Renal cortical epithelial cell (primary cell): ENCODE results near the gene KCNK7. TPM values are rescaled to one million over a fixed set of nuclear protein-coding genes. Genes with fewer than 3 reads are reported as not detected.

Experiments used
- DNase-seq: peaks from one replicate; pipeline ENCODE4 v3.0.0-alpha.2; 2011; ENCODE audit warnings: low read depth
- total RNA-seq: library from RNA; depleted of rRNA; stranded (reverse); fragments of >200 nt; gene quantifications from 2 replicates; pipeline ENCODE4 v1.2.3, GENCODE V29; 2014

KCNK7 gene
- total RNA-seq, 1 donor from 2014 or later, result 0.20 TPM

DNA sequence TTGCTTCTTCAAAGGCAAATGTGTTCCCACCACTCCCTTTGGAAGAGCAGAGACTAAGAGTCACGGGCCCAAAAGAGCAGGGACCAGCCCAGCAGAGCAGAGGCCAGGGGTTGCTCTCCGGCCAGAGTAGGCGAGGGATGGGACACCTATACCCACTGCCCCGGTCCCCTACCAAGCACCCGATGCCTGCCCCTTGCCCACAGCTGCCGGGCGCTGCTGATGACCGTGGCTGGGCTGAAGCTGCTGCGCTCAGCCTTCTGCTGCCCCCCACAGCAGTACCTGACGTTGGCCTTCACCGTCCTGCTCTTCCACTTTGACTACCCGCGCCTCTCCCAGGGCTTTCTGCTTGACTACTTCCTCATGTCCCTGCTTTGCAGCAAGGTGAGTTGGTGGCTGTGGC lies 31.6 kb upstream of the KCNK7 start:
- DNase-seq, result no peak

DNA sequence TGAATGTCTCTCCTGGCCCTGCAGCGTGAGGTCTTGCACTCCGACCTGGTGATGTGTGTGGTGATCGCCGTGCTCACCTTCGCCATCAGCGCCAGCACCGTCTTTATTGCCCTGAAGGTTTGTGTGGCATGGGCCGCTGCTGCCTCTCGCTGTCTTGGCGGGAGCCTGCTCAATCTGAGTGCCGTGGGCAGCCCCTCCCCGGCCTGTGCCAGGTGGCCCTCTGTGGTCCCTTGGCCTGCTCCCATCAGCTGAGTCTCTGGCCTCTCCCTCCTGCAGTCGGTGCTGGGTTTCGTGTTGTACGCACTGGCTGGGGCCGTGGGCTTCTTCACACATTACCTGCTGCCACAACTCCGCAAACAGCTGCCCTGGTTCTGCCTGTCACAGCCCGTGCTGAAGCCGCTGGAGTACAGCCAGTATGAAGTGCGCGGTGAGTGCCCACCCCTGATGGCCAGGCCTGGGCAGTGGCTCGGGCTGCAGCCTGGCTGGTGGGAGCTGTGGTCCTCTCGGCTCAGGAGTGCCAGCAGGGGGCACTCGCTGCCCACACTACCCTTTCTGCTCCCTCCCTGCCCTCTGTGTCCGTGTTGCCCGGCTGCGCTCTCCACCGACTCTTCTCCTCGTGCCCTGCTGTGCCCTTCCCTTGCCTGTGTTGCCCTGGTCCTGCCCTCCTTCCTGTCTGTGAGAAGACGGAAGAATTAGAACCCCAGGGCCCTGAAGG lies 30.2 kb upstream of the KCNK7 start:
- peak; percentile 14 for DNase-seq

DNA sequence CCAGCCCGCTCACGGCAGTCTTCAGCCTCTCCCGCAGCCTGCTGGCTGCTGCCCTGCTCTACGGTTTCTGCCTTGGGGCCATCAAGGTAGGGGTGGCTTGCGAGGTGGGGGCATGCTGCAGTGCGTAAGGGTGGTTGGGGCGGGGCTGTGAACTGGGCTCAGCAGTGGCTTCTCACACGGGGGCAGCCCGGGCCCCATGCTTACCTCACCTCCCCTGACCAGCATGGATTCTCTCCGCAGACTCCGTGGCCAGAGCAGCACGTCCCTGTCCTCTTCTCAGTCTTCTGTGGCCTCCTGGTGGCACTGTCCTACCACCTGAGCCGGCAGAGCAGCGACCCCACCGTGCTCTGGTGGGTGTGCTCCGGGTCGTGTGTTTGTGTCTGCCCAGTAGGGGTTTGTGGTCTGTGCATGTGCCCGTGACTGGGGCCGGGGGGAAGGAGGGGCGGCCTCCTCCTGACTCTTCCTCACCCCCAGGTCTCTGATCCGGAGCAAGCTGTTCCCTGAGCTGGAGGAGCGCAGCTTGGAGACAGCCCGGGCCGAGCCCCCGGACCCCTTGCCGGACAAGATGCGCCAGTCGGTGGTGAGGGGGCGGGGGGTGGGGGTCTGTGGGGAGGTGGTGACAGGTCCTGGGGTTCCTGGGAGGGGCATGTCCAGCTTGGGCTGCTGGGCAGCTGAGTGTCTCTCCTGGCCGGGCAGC lies 29.5 kb upstream of the KCNK7 start:
- DNase-seq, result no peak

DNA sequence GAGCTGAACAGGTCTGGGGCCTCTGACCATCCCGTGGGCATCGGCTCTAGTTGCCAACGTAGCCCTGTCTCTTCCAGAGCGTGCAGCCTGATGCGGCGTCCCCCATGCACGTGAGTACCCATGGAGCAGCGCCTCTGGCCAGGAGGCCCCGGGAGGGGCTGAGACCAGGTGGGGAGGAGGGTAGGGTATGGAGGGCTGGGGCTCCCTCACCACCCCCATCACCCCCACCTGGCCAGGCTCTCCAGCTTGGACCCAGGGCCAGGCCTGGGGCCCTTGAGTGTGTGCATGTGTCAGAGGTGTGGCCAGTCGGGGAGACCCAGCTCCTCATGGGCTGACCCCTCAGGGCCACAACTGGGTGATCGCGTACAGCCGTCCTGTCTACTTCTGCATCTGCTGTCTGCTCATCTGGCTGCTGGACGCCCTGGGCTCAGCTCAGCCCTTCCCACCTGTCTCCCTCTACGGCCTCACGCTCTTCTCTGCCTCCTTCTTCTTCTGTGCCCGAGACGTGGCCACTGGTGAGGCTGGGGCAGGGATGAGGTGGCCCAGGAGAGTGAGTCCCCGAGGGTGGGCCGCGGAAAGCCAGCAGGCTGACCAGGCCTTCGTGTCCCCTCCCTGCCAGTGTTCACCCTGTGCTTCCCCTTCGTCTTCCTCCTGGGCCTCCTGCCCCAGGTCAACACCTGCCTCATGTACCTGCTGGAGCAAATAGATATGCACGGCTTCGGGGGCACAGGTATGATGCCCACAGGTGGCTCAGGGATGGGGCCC lies 28.4 kb upstream of the KCNK7 start:
- DNase-seq, result no peak

DNA sequence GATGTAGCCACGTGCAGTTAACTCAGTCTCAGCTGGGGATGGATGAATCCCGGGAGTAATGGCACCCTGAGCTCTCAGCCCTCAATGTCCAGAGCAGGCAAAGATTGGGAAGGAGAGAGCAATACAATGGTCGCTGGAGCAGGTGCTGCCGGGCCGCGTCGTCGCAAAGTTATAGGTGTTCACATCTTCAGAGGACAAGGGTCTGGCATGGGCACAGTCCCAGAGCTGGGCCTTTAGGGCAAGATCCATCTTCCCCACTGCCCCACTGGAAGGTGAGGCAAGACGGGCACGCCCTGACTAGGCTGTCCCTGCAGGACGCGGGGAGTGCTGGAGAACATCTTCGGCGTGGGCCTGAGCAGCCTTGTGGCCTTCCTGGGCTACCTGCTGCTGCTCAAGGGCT lies 27.6 kb upstream of the KCNK7 start:
- no peak for DNase-seq

DNA sequence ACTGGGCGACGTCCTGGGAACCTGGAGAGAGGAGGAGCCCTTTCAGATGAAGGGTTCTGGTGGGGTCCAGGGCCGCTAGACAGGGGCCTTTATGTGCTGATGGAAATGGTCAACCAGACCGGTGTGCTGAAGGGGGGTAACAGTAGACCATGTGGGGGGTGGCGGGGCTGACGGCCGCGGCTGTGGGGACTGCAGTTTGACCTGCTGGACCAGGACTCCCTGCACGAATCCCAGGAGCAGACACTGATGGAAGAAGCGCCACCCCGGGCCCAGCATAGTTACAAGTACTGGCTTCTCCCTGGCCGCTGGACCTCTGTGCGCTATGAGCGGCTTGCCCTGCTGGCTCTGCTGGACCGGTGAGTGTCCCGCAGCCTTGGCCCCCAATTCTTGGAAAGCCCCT lies 26.4 kb upstream of the KCNK7 start:
- DNase-seq, result no peak

DNA sequence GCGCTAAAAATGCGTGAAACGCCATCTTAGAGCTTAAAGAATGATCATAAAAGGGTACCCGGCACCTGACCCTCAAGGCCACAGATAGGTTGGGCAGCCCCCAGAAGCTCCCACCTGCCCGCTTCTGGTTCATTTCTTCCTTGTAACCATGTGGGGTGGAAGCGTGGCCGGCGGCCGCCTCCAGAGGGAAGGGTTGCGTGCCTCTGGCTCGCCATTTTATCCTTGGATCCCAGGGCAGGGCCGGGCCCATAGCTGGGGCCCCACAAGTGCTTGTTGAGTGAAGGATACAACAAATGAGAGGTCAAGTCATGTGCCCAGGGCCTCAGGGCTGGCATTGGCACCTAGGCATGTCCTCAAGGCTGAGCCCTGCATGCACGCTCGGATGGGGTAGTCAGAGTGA lies 25.9 kb upstream of the KCNK7 start:
- DNase-seq, result no peak

DNA sequence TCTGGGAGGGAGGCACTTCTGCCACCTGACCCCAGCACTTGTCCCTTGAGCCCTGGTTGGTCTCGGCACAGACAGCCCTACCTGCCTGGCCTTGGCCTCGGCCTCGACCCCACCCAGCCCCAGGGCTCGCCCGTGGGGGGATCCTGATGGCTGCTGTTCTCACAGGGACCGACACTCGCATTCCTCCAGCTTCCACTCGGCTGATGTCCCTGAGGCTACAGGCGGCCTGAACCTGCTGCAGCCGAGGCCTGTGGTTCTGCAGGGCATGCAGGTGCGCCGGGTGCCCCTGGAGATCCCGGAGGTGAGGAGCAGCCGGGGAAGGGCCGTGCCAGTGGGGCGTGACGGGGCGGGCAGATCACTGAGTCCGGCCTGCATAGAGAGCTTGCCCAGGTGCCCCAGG lies 25.1 kb upstream of the KCNK7 start:
- no peak for DNase-seq

DNA sequence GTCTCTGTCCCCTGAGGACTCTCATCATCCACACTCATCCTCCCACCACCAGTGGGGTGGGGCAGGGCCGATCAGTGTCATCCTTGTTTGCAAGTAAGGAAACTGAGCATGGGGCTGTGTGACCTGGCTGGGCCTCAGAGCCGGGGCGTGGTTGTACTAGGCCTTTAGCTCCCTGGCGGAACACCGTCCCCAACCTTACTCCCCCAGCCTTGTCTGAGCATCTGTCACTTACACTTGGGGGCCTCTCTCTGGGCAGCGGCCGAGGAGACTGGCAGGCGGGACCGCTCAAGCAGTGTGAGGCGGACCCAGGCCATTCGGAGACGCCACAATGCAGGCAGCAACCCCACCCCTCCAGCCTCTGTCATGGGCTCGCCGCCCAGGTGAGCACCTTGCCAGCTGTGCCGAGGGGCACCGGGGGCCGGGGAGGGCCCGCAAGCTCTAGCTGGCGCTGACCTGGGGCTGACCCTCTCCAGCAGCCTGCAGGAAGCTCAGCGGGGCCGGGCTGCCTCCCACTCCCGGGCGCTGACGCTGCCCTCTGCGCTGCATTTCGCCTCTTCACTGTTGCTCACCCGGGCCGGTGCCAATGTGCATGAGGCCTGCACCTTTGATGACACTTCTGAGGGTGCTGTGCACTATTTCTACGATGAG lies 23.8 kb upstream of the KCNK7 start:
- no peak for DNase-seq

DNA sequence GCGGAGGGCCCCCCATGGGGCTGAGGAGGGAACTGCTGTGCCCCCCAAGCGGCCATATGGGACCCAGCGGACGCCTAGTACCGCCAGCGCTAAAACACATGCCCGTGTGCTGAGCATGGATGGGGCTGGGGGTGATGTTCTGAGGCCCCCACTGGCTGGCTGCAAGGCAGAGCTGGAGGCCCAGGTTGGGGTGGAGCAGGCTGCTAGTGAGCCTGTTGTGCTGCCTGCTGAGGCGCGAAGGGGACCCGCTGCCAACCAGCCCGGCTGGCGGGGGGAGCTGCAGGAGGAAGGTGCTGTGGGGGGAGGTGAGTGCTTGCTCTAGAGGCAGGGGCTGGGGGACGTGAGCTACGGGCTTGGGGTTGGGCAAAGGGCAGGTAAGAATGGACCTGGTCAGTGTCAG lies 23.2 kb upstream of the KCNK7 start:
- DNase-seq, result no peak

DNA sequence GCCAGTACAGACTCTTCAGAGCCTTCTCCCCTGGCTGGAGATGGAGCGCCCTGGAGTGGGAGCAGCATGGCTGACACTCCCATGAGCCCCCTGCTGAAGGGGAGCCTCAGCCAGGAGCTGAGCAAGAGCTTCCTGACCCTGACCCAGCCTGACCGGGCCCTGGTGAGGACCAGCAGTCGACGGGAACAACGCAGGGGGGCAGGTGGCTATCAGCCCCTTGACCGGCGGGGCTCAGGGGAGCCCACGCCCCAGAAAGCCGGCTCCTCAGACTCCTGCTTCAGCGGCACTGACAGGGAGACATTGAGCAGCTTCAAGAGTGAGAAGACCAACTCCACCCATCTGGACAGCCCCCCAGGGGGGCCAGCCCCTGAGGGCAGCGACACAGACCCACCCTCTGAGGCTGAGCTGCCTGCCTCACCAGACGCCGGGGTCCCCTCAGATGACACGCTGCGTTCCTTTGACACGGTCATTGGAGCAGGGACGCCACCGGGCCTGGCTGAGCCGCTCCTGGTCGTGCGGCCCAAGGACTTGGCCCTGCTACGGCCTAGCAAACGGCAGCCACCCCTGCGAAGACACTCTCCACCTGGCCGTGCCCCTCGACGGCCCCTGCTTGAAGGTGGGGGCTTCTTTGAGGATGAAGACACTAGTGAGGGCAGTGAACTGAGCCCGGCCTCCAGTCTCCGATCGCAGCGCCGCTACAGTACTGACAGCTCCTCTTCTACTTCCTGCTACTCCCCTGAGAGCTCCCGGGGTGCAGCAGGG lies 22.6 kb upstream of the KCNK7 start:
- DNase-seq, result no peak

DNA sequence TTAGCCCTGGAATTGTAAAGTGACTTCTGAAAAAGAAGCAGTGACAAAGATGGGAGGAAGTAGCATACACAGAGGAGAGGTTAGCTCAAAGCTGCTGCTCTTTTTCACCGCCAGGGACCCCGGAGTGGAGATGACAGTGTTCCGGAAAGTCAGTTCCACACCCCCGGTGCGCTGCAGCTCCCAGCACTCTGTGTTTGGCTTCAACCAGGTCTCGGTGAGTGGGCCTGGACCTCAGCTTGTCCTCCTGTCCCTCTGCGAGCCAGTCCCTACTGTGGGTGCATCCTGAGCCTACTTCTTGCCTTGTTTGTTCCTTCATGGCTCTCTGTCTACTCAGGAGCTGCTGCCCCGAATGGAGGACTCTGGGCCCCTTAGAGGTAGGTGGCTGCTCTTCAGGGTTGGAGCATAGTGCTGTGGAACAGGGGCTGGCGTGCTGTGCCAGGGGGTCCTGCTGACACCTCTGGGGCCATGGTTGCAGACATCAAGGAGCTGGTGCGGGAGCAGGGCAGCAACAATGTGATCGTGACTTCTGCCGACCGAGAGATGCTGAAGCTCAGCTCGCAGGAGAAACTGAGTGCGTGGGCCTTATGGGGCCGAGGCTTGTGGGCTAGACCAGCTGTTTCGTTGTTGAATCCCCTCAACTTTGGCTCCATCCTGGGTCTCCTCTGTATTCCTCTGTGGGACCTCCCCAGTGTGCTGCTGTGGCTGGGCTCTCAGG lies 21.7 kb upstream of the KCNK7 start:
- DNase-seq, result no peak

DNA sequence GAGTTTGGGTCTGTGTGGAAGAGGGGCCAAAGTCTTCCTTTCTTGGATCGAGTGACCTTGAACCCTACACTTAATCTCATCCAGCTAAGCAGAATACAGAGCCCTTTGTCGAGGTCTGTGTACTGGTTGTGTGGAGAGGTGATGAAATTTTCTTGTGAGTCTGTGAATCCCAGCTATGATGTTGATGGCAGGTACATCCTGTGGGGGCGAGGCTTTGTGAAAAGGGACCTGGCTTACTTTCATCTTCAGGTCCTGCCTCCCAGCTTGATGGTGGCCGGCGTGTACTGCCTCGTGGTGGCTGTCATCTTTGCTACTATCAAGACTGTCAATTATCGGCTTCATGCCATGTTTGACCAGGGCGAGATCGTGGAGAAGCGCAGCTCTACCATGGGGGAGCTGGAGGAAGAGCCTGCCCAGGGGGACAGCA lies 21.0 kb upstream of the KCNK7 start:
- DNase-seq, result no peak

DNA sequence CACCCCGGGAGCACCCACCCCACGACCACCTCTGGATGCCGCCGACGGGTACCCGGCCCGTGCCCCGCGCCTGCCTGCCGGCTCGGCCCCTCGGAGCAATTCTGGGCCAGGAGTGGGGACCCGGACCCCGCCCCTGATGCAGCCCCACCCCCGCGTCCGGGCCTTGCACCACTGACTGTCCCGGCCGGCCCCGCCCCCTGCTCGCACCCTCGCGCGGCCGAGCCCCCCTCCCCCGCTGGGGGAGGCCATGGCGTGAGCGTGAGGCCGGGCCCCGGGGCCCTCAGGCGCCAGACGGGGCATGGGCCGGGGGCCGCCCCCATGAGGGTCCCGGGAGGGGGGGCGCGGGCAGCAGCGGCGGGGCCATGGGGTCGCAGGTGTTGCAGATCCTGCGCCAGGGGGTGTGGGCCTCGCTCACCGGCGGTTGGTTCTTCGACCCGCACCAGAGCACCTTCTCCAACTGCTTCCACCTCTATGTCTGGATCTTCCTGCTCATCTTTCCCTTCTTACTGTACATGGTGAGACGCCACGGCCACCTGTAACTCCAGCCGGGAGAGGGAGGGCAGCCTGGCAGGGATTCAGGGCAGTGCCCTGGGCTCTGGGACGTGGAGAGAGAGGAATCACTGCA lies 20.5 kb upstream of the KCNK7 start:
- no peak for DNase-seq

DNA sequence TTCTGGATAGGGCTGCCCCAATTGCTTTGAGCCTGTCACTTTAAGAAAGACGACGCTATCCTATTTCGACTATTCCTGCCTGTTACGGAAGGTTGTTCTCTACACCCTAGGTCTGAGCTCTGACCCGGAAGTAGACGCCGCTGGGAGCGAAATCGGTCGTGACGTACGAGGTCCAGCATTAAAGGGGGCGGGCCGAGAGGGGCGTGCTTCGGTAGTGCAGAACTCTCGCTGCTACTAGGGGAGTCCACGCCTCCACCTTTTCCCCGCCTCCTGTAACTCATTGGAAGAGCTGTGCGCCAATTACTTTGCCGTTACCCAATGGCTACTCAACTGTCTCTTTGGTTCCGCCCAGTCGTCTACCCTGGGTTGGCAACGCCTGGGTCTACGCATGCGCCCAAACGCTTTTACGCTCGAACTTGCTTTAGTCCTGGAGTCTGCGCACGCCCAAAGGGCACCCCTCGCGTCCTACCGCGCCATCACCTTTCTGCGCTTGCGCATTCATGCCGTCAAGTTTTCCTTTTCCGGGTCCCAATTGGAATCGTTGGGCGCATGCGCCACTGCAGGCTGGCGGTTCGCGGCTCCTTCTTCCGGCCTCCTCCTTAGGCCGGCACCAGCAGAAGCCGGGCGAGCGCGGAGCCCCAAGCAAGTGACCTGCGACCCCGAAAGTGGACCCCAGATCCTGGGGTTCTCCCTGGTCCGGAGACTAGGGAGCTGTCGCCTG lies 19.8 kb upstream of the KCNK7 start, which contains the start of gene PCNX3:
TSS of gene PCNX3 (plus strand) at position 548 of the 721 bp plus-strand sequence. CDS start 536 bp downstream, outside the sequence.
- DNase-seq, result peak; percentile 99

DNA sequence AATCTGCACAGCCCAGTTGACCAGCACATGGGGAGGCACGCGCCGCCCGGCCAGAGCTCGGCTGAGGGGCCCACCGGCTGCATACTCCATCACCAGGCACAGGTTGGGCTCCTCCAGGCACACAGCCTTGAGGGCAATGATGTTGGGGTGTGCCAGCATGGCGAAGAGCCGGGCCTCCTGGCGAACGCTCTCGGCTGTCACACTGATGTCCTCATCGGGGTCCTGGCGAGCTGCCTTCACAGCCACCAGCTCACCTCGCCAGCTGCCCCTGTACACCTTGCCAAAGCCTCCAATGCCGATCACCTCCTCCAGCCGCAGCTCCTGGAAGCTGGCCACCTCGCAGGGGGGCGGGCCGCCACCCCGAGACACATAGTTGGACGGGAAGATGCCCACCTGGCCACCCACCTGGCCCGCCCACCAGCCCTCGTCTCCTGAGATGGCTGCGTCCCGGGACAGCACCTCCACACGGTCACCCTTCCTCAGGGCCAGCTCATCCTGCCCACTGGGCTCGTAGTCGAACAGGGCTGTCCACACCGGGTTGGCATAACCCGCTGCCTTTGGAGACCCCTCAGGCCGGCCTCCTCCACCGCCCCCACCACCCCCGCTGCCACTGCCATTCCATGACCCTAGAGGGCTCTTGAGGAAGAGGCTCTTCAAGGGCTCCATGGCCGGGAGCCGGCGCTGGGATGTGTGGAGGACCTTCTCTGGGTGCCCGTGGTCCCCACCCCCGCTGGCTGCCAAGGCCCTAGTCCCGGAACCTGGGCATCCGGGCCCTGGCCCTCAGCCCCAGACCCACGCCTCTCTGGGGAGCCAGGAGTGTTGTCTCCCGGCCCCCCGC lies 17.7 kb upstream of the KCNK7 start:
- DNase-seq, result no peak

DNA sequence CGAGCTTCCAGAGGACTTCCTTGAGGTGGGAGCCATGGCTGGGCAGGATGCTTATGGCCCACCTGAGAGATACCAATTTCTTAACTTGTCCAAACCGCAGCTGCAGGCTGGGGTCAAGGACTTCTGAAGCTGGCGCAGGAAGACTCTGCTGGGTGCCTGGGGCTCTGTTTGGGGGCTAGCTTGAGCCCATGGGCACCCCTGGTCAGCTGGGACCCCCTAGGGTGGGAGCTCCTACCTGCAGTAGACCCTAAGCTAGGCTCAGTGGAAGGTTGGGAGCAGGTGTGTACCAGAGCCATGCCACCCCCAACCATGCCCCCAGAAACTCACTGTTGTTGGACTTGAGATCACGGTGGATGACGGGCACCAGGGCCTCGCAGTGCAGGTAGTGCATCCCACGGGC lies 17.1 kb upstream of the KCNK7 start:
- DNase-seq, result no peak

DNA sequence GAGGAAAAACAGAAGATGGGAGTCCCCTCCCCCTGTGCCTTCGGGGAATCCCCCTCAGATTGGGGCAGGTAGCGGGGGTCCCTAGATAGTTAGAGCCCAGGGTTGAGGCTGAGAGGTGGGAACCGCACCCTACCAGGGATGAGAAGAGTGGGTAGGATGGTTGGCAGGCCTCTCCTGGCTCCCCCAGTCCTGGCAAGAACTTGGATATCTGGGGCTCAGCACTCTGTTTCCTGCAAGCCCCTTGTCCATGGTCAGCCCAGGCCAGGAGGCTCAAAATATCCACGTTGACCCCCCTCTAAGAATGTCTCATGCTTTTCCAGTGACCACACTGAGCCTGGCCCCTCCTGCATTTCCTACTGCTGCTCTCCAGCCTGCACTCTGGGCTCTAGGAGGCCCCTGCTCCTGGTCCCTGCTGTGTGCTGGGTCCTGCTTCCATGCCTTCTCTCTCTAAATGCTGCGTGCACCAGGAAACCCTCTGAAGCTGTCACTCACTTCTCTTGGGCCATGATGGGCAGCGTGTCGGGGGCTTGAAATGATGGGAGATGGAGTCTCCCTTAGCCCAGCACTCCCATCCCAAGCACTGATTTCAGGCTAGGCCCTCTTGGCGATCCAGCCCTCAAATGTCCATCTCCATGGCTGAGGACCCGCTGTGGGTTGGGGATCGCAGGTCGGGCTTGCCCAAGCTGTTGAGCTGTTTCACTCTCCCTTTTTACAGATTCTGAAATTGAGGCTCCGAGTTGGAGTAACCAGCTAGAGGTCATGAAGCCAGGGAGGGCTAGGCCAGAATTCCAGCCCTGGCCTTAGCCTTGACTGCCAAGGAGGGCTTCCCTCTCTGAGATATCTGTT lies 16.4 kb upstream of the KCNK7 start:
- DNase-seq, result no peak
